ENCODE measurements around the gene CACNA1A.

The CACNA1A gene

DNA sequence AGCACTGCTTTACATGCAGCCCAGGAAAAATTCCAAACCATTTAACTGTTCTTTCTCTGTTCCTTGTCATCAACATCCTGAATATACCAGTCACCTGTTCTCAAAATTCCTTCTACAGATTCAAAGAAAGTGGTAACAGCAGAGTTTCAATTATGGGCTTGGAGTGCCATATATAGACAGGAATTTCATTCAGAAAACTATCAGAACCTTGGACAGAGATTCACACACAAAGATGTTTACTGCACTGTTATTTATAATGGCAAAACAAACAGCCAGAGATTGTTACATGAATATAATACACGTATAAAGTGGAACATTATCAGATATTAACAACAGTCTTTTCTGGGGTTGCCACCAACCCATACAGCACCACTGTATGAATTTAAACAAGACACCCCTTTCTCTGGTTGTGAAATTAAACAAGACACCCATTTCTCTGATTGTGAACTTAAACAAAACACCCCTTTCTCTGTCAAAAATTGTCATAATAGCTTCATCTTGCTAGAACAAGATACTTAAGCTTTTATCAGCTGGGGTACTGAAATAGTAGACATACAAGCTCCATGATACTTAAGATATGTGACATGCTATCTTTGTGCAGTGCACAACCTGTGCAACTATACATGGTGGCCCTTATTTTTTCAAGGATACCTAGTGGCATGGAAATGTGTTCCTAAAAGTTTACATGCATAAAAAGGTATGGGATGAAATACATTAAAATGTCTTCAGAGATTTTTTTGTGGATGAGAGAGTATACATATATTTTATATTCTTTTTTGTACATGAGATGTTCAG lies 12.6 kb downstream of the CACNA1A start:
- DNase-seq (ENCODE audit: low spot score), result no peak

DNA sequence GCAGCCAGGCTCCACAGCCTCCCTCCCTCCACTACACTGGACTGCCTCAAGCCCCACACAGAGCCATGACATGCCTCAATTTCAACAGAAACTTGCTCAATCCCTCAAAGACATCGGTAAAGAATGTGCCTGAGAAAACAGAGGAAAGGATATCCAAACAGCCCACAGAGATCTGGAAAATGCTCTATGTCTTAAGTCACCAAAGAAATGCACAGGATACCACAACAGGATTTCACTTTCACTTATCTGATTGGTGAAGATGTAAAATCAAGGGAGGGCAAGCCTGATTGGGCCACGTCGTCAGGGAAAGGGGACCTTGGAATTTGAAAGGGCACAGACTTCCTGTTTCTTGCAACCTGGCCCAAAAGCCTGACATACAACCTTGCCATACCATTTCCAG lies 14.2 kb downstream of the CACNA1A start:
- DNase-seq (ENCODE audit: low spot score), result no peak

DNA sequence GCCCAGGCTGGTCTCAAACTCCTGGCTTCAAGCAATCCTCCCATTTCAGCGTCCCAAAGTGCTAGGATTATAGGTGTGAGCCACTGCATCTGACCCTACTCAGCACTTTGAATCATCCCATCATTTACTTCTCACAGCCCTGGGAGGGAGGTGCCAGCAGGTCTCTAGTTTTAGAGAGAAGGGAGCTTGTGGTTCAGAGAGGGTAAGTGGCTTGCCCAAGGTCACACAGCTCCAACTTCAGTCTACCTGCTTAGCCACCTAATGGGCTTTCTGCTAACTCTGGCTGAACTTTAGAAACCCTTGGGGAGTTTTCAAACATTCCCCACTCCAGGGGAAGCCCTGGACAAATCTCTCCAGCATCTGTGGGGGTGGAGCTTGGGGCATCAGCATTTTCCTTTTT lies 18.3 kb downstream of the CACNA1A start:
- no peak for DNase-seq (ENCODE audit: low spot score)

DNA sequence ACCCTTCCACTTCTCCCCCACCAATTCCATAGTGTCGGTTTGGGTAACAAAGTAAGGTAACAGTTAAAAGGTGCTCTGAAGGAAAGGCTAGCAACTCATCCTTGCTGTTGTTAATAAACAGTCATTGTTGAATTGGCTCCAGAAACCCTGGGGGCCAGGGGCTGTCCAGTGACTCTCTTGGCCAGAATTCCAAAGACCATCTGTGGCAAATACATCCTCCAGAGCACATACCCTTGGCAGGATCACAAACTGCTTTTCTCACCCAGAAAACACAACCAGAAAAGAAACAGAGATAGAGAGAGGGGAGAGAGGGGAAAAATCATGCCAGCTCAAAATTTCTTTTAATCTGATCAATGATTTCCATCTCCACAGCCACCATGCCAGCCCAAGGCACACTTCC lies 22.1 kb downstream of the CACNA1A start:
- no peak for DNase-seq (ENCODE audit: low spot score)

DNA sequence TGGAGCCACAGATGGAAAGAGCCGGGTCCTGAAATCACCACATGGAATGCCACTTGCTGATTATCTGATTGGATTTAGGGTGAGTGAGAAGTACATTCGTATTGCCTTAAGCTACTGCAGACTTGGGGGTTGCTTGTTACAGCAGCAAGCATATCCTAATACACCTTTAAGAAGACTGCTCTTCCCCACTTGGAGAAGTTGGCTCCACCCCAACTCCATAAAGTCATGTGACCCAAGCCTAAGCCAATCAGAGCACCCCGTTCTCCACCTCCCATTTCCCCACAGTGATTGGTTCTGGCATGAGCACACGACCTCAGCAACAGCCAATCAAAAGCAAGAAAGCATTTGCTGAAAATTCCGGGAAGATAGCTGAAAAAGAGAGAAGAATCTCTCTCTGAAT lies 23.1 kb downstream of the CACNA1A start:
- DNase-seq (ENCODE audit: low spot score), result no peak

DNA sequence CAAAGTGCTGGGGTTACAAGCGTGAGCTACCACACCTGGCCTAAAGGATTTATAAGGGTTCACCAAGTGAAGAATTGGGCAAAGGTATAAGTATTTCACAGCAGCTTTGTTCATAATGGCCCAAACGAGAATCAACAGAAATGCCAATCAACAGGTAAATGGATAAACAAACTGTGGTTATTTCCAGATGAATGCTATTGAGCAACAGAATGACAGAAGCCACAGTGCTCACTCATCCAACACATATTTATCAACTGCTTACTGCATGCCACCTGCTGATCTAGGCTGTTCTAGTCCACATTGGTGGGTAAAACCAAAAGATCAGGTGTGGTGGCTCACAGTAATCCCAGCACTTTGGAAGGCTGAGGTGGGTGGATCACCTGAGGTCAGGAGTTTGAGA lies 27.7 kb downstream of the CACNA1A start:
- DNase-seq (ENCODE audit: low spot score), result no peak

DNA sequence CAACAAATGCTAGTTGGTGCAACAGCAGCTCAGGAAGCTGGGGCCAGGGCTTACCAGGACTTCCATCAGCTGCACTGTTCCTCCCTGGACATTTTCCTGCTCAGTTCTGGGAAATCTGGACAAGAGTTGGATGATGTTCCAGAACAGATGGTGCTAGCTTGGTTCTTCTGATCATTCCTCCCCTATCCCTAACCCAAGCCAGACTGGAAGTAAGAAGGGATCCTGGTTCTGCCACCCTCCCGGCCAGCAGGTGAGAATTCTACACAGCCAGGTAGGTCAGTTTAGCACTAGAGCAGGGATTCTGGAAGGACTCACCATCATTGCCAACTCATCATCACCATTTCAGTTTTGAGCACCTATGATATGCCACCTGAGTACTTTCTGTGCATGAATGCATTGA lies 30.2 kb downstream of the CACNA1A start:
- no peak for DNase-seq (ENCODE audit: low spot score)

DNA sequence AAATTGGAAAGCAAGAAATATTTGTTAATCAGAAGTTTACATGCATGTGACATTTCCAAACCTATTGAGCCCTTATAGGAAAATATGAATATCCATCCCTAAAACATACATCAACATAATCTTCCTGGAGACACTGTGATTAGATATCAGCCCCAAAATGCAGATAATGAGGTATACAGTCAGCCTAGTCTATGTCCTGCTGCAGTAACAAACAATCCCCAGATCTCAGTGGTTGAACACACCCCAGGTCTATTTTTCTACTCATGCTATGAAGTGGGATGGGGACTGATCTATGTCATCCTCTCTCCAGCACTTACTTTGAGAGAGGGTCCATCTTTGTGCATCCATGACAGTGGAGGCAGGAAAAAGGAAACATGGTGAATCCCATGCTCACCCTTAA lies 31.2 kb downstream of the CACNA1A start:
- no peak for DNase-seq (ENCODE audit: low spot score)

DNA sequence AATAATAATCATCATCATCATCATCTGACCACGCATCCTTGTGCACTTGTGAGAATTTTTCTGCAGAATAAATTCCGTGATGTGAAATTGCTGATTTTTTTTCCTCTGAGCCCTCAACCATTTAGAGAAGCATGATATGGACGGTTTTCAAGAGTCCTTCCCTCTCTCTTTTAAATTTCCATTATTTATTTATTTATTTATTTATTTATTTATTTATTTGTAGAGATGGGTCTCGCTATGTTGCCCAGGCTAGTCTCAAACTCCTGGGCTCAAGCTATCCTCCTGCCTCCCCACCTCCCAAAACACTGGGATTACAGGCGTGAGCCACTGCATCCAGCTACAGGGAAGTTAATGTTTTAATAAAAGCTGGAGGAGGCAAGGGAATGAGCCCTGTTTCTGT lies 39.6 kb downstream of the CACNA1A start:
- no peak for DNase-seq (ENCODE audit: low spot score)

DNA sequence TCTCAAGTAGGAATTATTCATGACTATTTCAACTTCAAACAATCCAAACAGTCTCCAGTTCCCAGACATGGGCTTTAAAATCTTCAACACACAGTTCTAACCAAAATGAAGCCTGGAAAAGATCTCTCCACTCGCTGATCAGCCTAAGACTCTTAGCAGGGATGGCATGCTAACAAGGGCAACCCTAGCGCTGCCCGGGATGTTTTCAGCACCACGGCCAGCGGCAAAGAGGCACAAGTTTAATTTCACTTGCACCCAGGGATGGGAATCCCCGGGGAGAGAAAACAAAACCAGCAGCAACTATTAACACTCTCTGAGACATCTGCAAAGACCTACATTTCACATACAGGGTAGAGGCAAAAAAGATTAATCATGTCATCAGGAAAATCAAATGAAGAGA lies 43.0 kb downstream of the CACNA1A start:
- no peak for DNase-seq (ENCODE audit: low spot score)

DNA sequence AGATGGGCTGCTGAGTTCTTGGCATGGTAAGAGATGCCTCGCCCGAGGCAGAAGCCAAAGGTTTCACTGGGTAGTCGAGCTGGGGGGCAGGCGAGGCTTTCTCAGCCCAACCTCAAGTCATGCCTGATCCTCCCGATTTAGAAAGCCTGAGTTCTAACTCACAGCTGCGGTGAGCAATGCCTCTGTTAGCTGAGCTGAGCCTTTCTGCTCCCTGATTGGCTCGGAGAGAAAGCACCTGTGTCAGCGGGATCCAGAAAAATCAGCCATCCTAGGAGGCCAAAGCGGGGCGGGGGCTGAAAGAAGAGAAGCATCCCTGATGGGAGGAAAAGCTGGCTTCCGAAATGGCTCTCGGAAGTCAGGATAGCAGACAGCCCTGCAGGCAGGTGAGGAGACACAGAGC lies 44.7 kb downstream of the CACNA1A start:
- no peak for DNase-seq (ENCODE audit: low spot score)

DNA sequence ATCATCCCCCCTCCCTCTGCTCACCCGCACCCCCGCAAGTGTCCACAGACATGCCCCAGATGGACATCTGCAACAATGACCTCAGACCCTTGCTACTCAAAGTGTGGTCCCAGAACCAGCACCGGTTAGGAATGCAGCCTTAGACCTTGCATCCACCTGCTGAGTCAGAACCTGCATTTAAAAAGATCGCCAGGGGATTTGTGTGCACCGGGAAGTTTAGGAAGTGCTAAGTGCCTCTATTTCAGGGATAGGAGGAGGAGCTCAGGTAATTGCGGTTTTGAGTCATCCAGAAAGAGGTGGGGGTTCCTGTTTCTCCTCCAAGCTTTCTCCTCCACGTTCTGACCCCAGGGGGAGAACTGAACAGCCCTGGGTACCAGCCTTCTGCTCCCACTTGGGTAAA lies 46.2 kb downstream of the CACNA1A start:
- no peak for DNase-seq (ENCODE audit: low spot score)

DNA sequence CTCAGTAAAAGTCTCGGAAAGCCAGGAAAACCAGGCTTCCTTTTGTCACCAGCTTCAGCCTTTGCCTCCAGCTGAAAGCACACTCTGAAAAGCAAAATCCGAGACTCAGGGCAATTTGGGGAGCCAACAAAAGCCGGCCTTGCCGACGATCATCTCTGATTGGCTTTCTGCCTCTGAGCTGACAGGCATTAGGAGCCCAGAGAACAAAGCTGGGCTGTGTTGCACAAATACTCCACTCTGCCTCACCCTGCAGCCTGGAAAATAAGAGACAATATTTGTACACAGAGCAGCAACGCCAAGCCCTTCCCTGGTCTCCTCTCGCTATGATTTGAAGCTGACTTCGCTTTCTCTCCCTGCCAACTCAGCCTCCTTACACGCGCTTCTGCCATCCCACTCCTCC lies 46.9 kb downstream of the CACNA1A start:
- DNase-seq (ENCODE audit: low spot score), result no peak

DNA sequence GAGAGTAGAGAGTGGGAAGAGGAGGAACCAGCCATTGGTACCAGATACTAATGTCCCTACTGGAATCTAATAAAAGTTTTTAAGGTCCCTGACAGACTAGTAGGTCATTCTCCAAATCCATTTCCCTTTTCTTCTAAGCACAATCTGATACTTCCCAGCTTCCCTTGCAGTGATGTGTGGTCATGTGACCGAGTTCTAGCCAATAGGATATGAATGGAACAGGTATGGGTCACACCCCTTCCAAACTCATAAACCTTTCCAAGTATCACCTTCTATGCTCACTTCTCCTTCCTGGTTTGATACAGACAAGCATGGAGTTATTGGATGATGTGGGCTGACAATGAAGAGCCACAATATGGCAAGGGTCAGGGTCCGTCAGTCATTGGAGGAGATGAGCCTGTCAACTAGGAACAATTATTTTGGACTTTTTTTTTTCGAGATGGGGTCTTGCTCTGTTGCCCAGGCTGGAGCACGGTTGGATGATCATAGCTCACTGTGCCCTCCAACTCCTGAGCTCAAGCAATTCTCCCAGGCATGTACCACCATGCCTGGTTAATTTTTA lies 54.8 kb downstream of the CACNA1A start:
- no peak for DNase-seq (ENCODE audit: low spot score)

DNA sequence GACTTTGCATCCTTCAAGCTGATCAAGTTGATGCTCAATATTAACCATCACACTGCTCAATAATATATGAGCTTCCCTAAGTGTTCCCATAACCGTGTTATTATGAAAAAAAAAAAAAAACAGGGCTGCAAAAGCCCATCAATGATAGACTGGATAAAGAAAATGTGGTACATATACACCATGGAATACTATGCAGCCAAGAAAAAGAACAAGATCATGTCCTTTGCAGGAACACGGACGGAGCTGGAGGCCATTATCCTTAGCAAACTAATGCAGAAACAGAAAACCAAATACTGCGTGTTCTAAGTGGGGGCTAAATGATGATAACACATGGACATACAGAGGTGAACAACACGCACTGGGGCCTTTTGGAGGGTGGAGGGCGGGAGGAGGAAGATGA lies 58.3 kb downstream of the CACNA1A start:
- DNase-seq (ENCODE audit: low spot score), result no peak

DNA sequence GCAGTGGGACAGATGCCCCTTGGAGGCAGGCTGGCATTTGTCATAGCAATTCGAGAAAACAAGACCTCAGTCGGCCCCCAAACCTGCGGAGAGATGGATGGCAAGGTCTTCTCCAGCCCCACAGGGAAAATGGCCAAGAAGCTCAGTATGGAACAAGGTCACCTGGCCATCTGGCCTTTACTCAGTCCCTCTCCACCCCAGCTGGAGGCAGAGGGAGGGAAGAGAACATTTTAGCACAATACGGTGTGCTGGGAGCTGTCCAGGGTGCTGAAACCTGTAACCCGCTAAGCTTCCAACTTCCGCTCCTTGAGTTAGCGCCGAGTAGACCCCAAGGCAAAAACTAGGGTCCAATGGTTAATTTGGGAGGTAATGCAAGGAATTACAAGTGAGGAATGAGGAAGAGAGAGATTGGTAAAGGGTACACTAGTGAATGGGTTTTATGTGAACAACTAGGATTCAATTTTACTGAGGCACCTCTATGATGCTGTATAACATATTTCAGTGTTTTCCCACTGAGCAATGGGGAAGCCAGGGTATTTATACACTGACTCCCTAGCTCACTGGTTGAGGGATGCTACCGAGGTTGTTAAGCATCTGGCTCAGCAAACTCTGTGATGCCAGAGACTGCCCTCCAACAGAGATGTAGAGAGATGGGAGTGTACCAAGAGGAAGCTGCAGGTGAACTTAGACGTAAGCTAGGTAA lies 64.3 kb downstream of the CACNA1A start:
- no peak for DNase-seq (ENCODE audit: low spot score)

DNA sequence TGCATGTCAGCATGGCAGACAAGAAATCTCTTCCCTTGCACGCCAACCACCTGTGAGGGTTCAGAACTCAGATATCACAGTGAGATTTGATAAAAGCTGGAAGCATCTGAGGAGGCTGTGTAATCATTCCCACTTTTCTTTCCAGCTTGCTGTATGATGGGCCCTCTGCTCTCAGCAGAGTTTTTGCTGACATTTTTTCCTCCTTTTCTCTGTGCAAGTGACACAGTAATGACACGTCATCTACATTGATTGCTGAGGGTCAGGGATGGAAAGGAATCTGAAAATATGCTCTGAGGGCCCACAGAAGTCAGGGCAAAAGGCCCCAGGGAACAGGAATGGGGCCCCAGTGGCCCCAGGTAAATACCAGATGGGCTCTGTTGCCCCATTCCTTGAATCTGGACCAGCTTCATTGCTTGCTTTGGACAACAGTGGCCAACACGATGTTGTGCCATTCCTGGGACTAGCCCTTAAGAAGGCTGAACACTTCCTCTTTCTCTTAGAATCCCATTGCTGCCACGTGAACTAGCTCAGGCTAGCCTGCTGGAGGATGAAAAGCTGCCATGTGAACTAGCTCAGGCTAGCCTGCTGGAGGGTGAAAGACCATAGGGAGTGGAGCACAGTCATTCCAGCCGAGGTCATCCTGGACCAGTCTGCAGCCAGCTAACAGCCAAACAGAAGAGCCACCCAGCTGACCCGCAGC lies 68.2 kb downstream of the CACNA1A start:
- DNase-seq (ENCODE audit: low spot score), result no peak

DNA sequence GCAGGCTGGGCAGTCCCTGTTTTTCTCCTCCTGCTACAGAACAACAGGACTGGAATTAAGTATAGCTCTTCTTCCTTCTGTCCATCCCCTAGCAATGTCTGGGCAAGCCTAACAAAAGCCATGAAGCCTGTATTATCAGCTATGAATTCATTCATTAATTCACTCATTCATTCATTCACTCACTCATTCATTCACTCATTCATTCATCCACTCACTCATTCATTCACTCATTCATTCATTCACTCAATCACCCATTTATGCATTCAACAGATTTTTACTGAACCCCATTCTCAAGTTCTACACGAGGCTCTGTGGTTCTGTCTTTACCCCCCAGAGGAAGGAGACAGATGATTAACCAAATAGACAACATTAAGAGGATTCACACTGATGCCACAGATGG lies 69.9 kb downstream of the CACNA1A start:
- no peak for DNase-seq (ENCODE audit: low spot score)

DNA sequence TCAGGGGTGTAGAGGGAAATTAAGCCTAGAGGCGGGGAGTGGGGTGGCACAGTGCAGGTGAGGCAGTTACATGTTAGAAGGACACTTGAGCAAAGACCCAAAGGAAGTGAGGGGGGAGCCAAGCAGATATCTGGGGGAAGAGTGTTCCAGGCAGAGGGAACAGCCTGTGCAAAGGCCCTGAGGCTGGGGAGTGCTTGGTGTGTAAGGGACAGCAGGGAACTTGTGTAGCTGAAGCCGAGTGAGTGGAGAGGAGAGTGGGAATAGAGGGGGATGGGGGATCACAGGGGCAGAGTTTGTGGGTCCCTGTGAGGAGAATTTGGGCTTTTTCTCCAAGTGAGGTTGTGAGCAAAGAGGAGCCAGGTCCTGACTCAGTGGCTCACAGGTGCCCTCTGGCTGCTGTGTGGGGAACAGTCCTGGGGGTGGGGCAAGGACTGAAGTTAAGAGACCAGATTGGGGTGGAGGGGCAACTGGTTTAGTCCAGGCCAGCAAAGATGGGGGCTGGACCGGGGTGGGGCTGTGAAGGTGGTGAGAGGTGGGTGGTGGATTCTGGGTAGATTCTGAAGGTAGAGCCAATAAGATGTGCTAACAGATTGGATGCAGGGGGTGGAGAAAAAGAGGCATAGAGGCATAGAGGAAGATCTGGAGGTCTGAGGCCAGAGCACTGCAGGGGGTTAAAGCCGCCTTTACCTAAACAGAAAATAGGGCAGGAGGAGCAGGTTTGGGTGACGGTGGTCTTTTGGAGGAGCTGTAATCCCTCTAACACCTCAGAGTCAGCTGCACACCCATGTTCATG lies 75.3 kb downstream of the CACNA1A start:
- DNase-seq (ENCODE audit: low spot score), result no peak

DNA sequence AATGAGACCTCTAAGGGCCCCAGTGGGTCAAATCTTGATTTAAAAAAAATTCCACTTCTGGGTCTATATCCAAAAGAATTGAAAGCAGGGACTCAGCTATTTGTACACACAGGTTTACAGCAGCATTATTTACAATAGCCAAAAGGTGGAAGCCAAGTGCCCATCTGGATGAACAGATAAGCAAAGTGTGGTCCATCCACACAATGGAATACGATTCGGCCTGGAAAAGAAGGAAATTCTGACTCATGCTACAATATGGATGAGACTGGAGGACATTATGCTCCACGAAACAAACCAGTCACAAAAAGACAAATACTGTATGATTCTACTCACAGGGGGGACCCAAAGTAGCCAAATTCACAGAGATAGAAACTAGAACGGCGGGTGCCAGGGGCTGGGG lies 76.7 kb downstream of the CACNA1A start:
- DNase-seq (ENCODE audit: low spot score), result no peak

DNA sequence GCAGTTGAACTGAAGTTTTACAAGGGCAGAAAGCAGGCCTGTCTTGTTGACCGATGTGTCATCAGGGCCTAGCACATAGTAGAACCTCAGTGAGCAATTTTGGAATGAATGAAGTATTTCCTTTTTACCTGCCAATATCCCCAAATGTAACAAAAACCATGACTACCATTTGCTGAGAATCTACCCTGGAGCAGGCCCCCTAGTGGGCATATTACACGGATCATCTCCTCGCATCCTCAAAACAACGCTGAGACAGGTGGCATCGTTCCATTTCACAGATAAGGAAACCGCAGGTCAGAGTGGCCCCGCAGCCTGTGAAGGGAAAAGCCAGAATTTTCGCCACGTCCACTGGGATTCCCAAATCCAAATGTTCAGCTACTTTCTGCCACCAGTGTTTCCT lies 77.9 kb downstream of the CACNA1A start:
- DNase-seq (ENCODE audit: low spot score), result no peak
